H9 (cell line): ENCODE results near the gene PTPA. TPM values are rescaled to one million over a fixed set of nuclear protein-coding genes. Genes with fewer than 3 reads are reported as not detected.

Experiments
- DNase-seq: peaks from one replicate; pipeline ENCODE4 v3.0.0-alpha.2; 2017
- H2AFZ ChIP-seq: one replicate; pipeline ENCODE4 v1.6.1; 2013; ENCODE audit warnings: mild to moderate bottlenecking, low read length, control low read depth, moderate library complexity
- H2AK5ac ChIP-seq: 2 replicates; pipeline ENCODE4 v1.6.1; 2013; ENCODE audit warnings: low read length, control low read depth, mixed read lengths; ENCODE audit not compliant: insufficient read length
- H2BK120ac ChIP-seq: one replicate; pipeline ENCODE4 v1.6.1; 2013; ENCODE audit warnings: low read depth, mild to moderate bottlenecking, low read length, control low read depth, inconsistent platforms; ENCODE audit not compliant: poor library complexity, severe bottlenecking
- H2BK12ac ChIP-seq: 2 replicates; pipeline ENCODE4 v1.6.1; 2013; ENCODE audit warnings: low read length, control low read depth, mixed read lengths, low read depth; ENCODE audit not compliant: insufficient read length
- H2BK15ac ChIP-seq: 2 replicates; pipeline ENCODE4 v1.6.1; 2013; ENCODE audit warnings: low read depth, low read length, control low read depth
- H2BK20ac ChIP-seq: one replicate; pipeline ENCODE4 v1.6.1; 2013; ENCODE audit warnings: low read depth, mild to moderate bottlenecking, low read length, control low read depth, inconsistent platforms; ENCODE audit not compliant: poor library complexity, severe bottlenecking
- H2BK5ac ChIP-seq: 2 replicates; pipeline ENCODE4 v1.6.1; 2013; ENCODE audit warnings: low read length, control low read depth, mixed read lengths; ENCODE audit not compliant: insufficient read length
- H3K14ac ChIP-seq: 2 replicates; pipeline ENCODE4 v1.6.1; 2013; ENCODE audit warnings: low read length, control low read depth; ENCODE audit not compliant: insufficient read depth
- H3K18ac ChIP-seq: 2 replicates; pipeline ENCODE4 v1.6.1; 2013; ENCODE audit warnings: low read depth, mild to moderate bottlenecking, mixed read lengths, low read length, control low read depth; ENCODE audit not compliant: insufficient read length
- H3K23ac ChIP-seq: 2 replicates; pipeline ENCODE4 v1.6.1; 2013; ENCODE audit warnings: low read length, control low read depth, mixed read lengths, low read depth; ENCODE audit not compliant: insufficient read length
- H3K23me2 ChIP-seq: 2 replicates; pipeline ENCODE4 v1.6.1; 2013; ENCODE audit warnings: low read depth, mild to moderate bottlenecking, mixed read lengths, low read length, control low read depth; ENCODE audit not compliant: insufficient read length, poor library complexity, severe bottlenecking
- H3K27ac ChIP-seq: 2 replicates; pipeline ENCODE4 v1.5.1; 2013; ENCODE audit warnings: low read length, control low read depth, mixed read lengths, low read depth; ENCODE audit not compliant: insufficient read length
- H3K27me3 ChIP-seq: 2 replicates; pipeline ENCODE4 v1.6.1; 2013; ENCODE audit warnings: low read length, control low read depth, inconsistent platforms; ENCODE audit not compliant: insufficient read depth
- H3K4ac ChIP-seq: 2 replicates; pipeline ENCODE4 v1.6.1; 2013; ENCODE audit warnings: low read depth, mild to moderate bottlenecking, control low read depth, inconsistent platforms, low read length, moderate library complexity
- H3K4me1 ChIP-seq: 2 replicates; pipeline ENCODE4 v1.6.1; 2013; ENCODE audit warnings: low read length, control low read depth, inconsistent platforms; ENCODE audit not compliant: insufficient read depth
- H3K4me2 ChIP-seq: 2 replicates; pipeline ENCODE4 v1.6.1; 2013; ENCODE audit warnings: low read length, control low read depth, mixed read lengths; ENCODE audit not compliant: insufficient read length, insufficient read depth
- H3K56ac ChIP-seq: 2 replicates; pipeline ENCODE4 v1.6.1; 2013; ENCODE audit warnings: low read depth, mild to moderate bottlenecking, mixed read lengths, low read length, control low read depth; ENCODE audit not compliant: insufficient read length
- H3K79me1 ChIP-seq: 2 replicates; pipeline ENCODE4 v1.6.1; 2013; ENCODE audit warnings: low read depth, mild to moderate bottlenecking, moderate library complexity, low read length, control low read depth, inconsistent platforms; ENCODE audit not compliant: insufficient read depth, poor library complexity, severe bottlenecking
- H3K79me2 ChIP-seq: 2 replicates; pipeline ENCODE4 v1.6.1; 2013; ENCODE audit warnings: low read length, control low read depth, inconsistent platforms; ENCODE audit not compliant: insufficient read depth
- H3K9ac ChIP-seq: 2 replicates; pipeline ENCODE4 v1.6.1; 2013; ENCODE audit warnings: low read length, control low read depth, mixed read lengths; ENCODE audit not compliant: insufficient read length; ENCODE audit errors: extremely low read depth
- H3K9me3 ChIP-seq: one replicate; pipeline ENCODE4 v1.6.1; 2013; ENCODE audit warnings: low read depth, low read length, inconsistent platforms; ENCODE audit not compliant: control insufficient read depth
- H3T11ph ChIP-seq: one replicate; pipeline ENCODE4 v1.6.1; 2013; ENCODE audit warnings: mild to moderate bottlenecking, low read length, control low read depth, inconsistent platforms
- H4K20me1 ChIP-seq: one replicate; pipeline ENCODE4 v1.6.1; 2013; ENCODE audit not compliant: control insufficient read depth, insufficient read length, insufficient read depth
- H4K5ac ChIP-seq: 2 replicates; pipeline ENCODE4 v1.6.1; 2013; ENCODE audit warnings: low read depth, mild to moderate bottlenecking, mixed read lengths, low read length, control low read depth; ENCODE audit not compliant: insufficient read length
- H4K8ac ChIP-seq: replicated peaks from 2 replicates; pipeline ENCODE4 v1.6.1; 2013; ENCODE audit warnings: low read length, control low read depth, mixed read lengths, low read depth; ENCODE audit not compliant: insufficient read length
- H4K91ac ChIP-seq: 2 replicates; pipeline ENCODE4 v1.6.1; 2013; ENCODE audit warnings: low read depth, mild to moderate bottlenecking, moderate library complexity, mixed read lengths, low read length, control low read depth; ENCODE audit not compliant: insufficient read length
- H3K27ac Mint-ChIP-seq, 3 experiments: 2 replicates in 2 of 3; 3 replicates in 1 of 3; pipeline ENCODE4 v1.8.0; 2020 to 2021; ENCODE audit warnings: mixed read lengths in 3 of 3, mild to moderate bottlenecking in 1 of 3, moderate library complexity in 1 of 3
- H3K27me3 Mint-ChIP-seq: 2 replicates; pipeline ENCODE4 v1.8.0; 2021; ENCODE audit warnings: low read depth, mild to moderate bottlenecking, moderate library complexity, mixed read lengths
- H3K36me3 Mint-ChIP-seq, 3 experiments: 2 replicates in 2 of 3; 3 replicates in 1 of 3; pipeline ENCODE4 v1.8.0; 2020 to 2021; ENCODE audit warnings: low read depth in 3 of 3, mixed read lengths in 3 of 3; ENCODE audit not compliant: insufficient read depth in 1 of 3
- H3K4me1 Mint-ChIP-seq, 2 experiments: 2 replicates each; pipeline ENCODE4 v1.8.0; 2020; ENCODE audit warnings: mixed read lengths in 2 of 2
- H3K4me3 Mint-ChIP-seq, 2 experiments: 2 replicates in 1 of 2; 3 replicates in 1 of 2; pipeline ENCODE4 v1.8.0; 2020 to 2021; ENCODE audit warnings: mild to moderate bottlenecking in 2 of 2, mixed read lengths in 2 of 2, moderate library complexity in 1 of 2
- H3K9me3 Mint-ChIP-seq, 2 experiments: 2 replicates in 1 of 2; 3 replicates in 1 of 2; pipeline ENCODE4 v1.8.0; 2020; ENCODE audit warnings: mild to moderate bottlenecking in 2 of 2, mixed read lengths in 2 of 2, moderate library complexity in 1 of 2
- CTCF ChIP-seq: fragments of 200-600 bp; sonication (generic); conservative IDR thresholded peaks from 3 replicates; pipeline ENCODE4 v1.8.0; 2021; ENCODE audit warnings: antibody characterized with exemption, mild to moderate bottlenecking
- WGBS: extraction: QIAGEN DNeasy Blood & Tissue Kit; methylation state at CpG from one replicate; pipeline ENCODE4 v1.1.7; 2013; ENCODE audit warnings: missing lambda C conversion rate, low lambda C conversion rate, mixed read lengths; ENCODE audit not compliant: insufficient read length; ENCODE audit errors: extremely low coverage; 5-methylcytosine and 5-hydroxymethylcytosine counted together
- total RNA-seq: library from RNA; stranded (reverse); gene quantifications from 2 replicates; pipeline ENCODE4 v1.2.1, GENCODE V29; 2021

PTPA gene
- total RNA-seq, 1 experiment from 2014 or later = 145 TPM

- DNase-seq = no peak
- Histone ChIP-seq H2BK120ac (no peak overlapping the region), H3K27me3 (no peaks in the 10 kb centered on the region), H3K23ac (no peak overlapping the region), H3K56ac (no peak overlapping the region), H3K4me1 (no peaks in the 10 kb centered on the region; the same call in 1 of the 2 replicates), H3K18ac (no peak overlapping the region), H2BK12ac (no peak overlapping the region), H3K9ac (no peak overlapping the region), H2AK5ac (no peak overlapping the region), H3K14ac (no peak overlapping the region), H3K79me2 (no peaks in the 10 kb centered on the region), H4K5ac (no peak overlapping the region), H3K4me2 (no peak overlapping the region), H3K27ac (no peak overlapping the region), H3T11ph (no peak overlapping the region), H3K4ac (no peak overlapping the region), H2BK5ac (no peak overlapping the region), H2BK20ac (no peak overlapping the region), H3K23me2 (no peaks in the 10 kb centered on the region), H4K91ac (no peak overlapping the region), H2AFZ (no peak overlapping the region), H3K9me3 (no peaks in the 10 kb centered on the region), H4K20me1 (no peaks in the 10 kb centered on the region), H4K8ac (no peak overlapping the region), H3K79me1 (no peaks in the 10 kb centered on the region), H2BK15ac (no peak overlapping the region)
- no peak for TF ChIP-seq CTCF
- H3K36me3 Mint-ChIP-seq = peaks cover 0 to 8% (median 1%) of the 10 kb centered on the region in 3 experiments; a peak in 3 of 7 replicates
- H3K4me3 Mint-ChIP-seq = no peak overlapping the region
- peaks cover 6 to 10% of the 10 kb centered on the region in 2 experiments; a peak in 3 of 4 replicates for H3K4me1 Mint-ChIP-seq
- no peak overlapping the region for H3K27ac Mint-ChIP-seq
- no peaks in the 10 kb centered on the region for H3K9me3 Mint-ChIP-seq
- WGBS = no CpG with 5 or more reads among the region's 11 CpGs
- peaks cover 14% of the 10 kb centered on the region for H3K27me3 Mint-ChIP-seq
Observed at GRCh38 chr9:129098328-129098727, 12.9 kb upstream of the PTPA start.
